ENCODE data around the gene OR10G4. TPM values are rescaled to one million over a fixed set of nuclear protein-coding genes. Genes with fewer than 3 reads are reported as not detected.
"Not testable (repeated sequence)": the region's sequence is repeated elsewhere in the genome, so short reads cannot be mapped to it uniquely, and the experiment has no call there.

Gene OR10G4
- not detected for total RNA-seq

GRCh38 chr11:124012697-124013096, at the start of gene OR10G4:
TSS of gene OR10G4 (plus strand) at chr11:124012997. CDS start at chr11:124015575, 2,578 bp downstream.
- DNase-seq (ENCODE audit: low read depth in 2 of 3, low spot score in 2 of 3): no peak

GRCh38 chr11:123973816-123974215, 39.0 kb upstream of the OR10G4 start:
- no peak for DNase-seq (ENCODE audit: low read depth in 2 of 3, low spot score in 2 of 3)

- no peak for DNase-seq (ENCODE audit: low read depth in 2 of 3, low spot score in 2 of 3)
Observed at GRCh38 chr11:123976770-123977560, 35.8 kb upstream of the OR10G4 start.

GRCh38 chr11:123977731-123978347, 35.0 kb upstream of the OR10G4 start, which contains the start of gene OR10S1:
TSS of gene OR10S1 (minus strand) at chr11:123977781. CDS start at chr11:123977664, 117 bp downstream.
- no peak for DNase-seq (ENCODE audit: low read depth in 2 of 3, low spot score in 2 of 3)

- no peak for DNase-seq (ENCODE audit: low read depth in 2 of 3, low spot score in 2 of 3)
Observed at GRCh38 chr11:123979311-123979710, 33.5 kb upstream of the OR10G4 start.

- DNase-seq (ENCODE audit: low read depth in 2 of 3, low spot score in 2 of 3): no peak
Observed at GRCh38 chr11:123995119-123995518, 17.7 kb upstream of the OR10G4 start, which contains the start of gene OR10G6. TSS of gene OR10G6 (minus strand) at chr11:123995161. CDS start at chr11:123995161, 0 bp downstream.

GRCh38 chr11:124015837-124016236, 3.0 kb downstream of the OR10G4 start:
- DNase-seq (ENCODE audit: low read depth in 2 of 3, low spot score in 2 of 3): not testable (repeated sequence)

- no peak for DNase-seq (ENCODE audit: low read depth in 2 of 3, low spot score in 2 of 3)
Observed at GRCh38 chr11:124026498-124026897, 13.7 kb downstream of the OR10G4 start, which contains the start of gene OR10G8. TSS of gene OR10G8 (plus strand) at chr11:124026798. CDS start at chr11:124029623, 2,825 bp downstream.

- DNase-seq (ENCODE audit: low read depth in 2 of 3, low spot score in 2 of 3): no peak
Observed at GRCh38 chr11:124036666-124037065, 23.9 kb downstream of the OR10G4 start.

GRCh38 chr11:124039557-124039956, 26.8 kb downstream of the OR10G4 start:
- no peak for DNase-seq (ENCODE audit: low read depth in 2 of 3, low spot score in 2 of 3)

- DNase-seq (ENCODE audit: low read depth in 2 of 3, low spot score in 2 of 3): no peak
Observed at GRCh38 chr11:124041254-124041653, 28.5 kb downstream of the OR10G4 start, which contains the start of gene OR10G7. TSS of gene OR10G7 (minus strand) at chr11:124041325. CDS start at chr11:124039001, 2,324 bp downstream.

GRCh38 chr11:124043420-124043819, 30.6 kb downstream of the OR10G4 start:
- DNase-seq (ENCODE audit: low read depth in 2 of 3, low spot score in 2 of 3): no peak

GRCh38 chr11:124050748-124051147, 38.0 kb downstream of the OR10G4 start:
- DNase-seq (ENCODE audit: low read depth in 2 of 3, low spot score in 2 of 3): no peak

- no peak for DNase-seq (ENCODE audit: low read depth in 2 of 3, low spot score in 2 of 3)
Observed at GRCh38 chr11:124052966-124053365, 40.2 kb downstream of the OR10G4 start.

Other genes with a start within 250 kb of the OR10G4 start
- under 0.01 TPM for gene OR6M1, start 206.6 kb upstream of the OR10G4 start, total RNA-seq
- gene TMEM225, start 127.3 kb upstream of the OR10G4 start, total RNA-seq: not detected
- not detected for gene OR8D4, start 110.8 kb upstream of the OR10G4 start, total RNA-seq
- 0.27 TPM for gene OR4D5, start 73.4 kb upstream of the OR10G4 start, total RNA-seq
- gene OR6T1, start 69.2 kb upstream of the OR10G4 start, total RNA-seq: not detected
- gene OR10S1, start 35.2 kb upstream of the OR10G4 start, total RNA-seq: under 0.01 TPM
- under 0.01 TPM for gene OR10G6, start 17.8 kb upstream of the OR10G4 start, total RNA-seq
- gene OR10G9, start 10.0 kb downstream of the OR10G4 start, total RNA-seq: under 0.01 TPM
- under 0.01 TPM for gene OR10G8, start 13.8 kb downstream of the OR10G4 start, total RNA-seq
- not detected for gene OR10G7, start 28.3 kb downstream of the OR10G4 start, total RNA-seq
- gene VWA5A, start 102.5 kb downstream of the OR10G4 start, total RNA-seq: 19.1 TPM
- not detected for gene OR10D3, start 170.3 kb downstream of the OR10G4 start, total RNA-seq
- gene OR8G1, start 228.1 kb downstream of the OR10G4 start, total RNA-seq: under 0.01 TPM
- gene OR8G5, start 243.4 kb downstream of the OR10G4 start, total RNA-seq: not detected

Data from hematopoietic multipotent progenitor cell (in vitro differentiated cells).